Urothelium cell line (cell line): ENCODE measurements around the gene HAPSTR1.

ENCODE experiments used
- DNase-seq: peaks from one replicate; pipeline ENCODE4 v3.0.0; 2011; ENCODE audit warnings: low spot score, mixed read lengths
- FAIRE-seq: peaks from 2 replicates; lab custom pipeline; 2011; peaks lifted over from hg19 to GRCh38; lab: Jason Lieb, UNC

HAPSTR1 gene

GRCh38 chr16:9119795-9120194 lies 28.4 kb downstream of the HAPSTR1 start:
- FAIRE-seq (no peak), DNase-seq (no peak)

DNA sequence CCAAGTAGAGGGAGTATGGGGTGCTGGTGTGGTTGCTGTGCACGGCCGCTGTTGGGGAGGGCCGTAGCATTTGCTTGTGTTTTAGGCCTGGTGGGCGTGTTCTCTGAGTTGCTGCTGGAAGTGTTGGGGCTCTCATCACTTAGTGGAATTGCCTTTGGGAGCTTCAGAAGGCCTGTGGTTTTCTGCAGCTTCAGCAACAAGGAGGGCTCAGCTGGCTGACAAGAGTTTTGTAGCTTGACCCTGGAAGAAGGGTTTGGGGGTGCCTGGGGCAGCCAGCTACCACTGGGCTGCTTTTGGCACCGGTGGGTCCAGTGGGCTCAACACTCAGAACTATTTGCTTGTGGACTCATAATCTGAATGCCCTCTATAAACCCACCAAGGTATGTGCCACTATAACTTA lies 30.9 kb downstream of the HAPSTR1 start:
- no peak for DNase-seq
- no peak for FAIRE-seq

DNA sequence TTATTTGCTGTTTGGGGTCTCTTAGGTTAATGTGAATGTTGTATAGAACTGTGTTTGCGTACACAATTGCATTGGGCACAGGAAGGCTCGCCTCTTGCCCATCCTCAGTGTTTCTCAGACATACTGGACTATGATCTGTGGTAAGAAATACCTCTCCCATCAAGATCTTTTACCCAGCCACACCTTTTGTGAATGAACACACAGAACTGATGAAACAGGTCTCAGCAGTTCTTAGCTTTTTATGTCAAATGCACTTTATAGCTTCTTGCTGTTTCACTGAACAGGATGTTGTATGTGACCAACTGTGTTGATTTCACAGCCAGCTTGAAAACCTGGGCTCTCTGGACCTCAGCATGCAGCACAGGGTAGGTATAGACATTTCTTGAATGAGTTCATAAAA lies 31.5 kb downstream of the HAPSTR1 start:
- no peak for DNase-seq
- no peak for FAIRE-seq

GRCh38 chr16:9123401-9123800 lies 32.0 kb downstream of the HAPSTR1 start:
- DNase-seq (no peak), FAIRE-seq (no peak)

DNA sequence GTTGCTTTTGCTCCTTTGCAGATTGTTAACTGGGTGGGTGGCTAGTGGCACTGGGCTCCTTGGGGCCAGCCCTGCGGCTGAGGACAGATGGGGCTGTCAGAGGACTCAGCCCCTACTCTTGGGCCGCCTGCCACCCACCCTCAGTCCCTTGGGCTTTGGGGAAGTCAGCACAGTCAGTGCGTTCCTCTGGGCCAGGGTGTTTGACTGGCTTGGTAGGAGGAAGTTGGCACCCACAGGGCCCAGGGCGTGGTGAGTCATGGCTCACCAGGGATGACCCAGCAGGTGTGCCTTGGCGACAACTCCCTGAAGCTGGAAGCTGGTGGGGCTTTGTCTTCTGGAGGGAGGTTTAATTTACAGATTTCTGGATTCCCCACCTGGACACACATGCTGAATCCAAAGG lies 32.4 kb downstream of the HAPSTR1 start:
- FAIRE-seq: no peak
- peak; percentile 48 for DNase-seq

GRCh38 chr16:9124444-9124843 lies 33.0 kb downstream of the HAPSTR1 start:
- FAIRE-seq (no peak), DNase-seq (no peak)

GRCh38 chr16:9124908-9125584 lies 33.6 kb downstream of the HAPSTR1 start:
- no peak for FAIRE-seq
- no peak for DNase-seq

- DNase-seq: no peak
- no peak for FAIRE-seq
Observed at GRCh38 chr16:9125658-9126505, 34.4 kb downstream of the HAPSTR1 start.

DNA sequence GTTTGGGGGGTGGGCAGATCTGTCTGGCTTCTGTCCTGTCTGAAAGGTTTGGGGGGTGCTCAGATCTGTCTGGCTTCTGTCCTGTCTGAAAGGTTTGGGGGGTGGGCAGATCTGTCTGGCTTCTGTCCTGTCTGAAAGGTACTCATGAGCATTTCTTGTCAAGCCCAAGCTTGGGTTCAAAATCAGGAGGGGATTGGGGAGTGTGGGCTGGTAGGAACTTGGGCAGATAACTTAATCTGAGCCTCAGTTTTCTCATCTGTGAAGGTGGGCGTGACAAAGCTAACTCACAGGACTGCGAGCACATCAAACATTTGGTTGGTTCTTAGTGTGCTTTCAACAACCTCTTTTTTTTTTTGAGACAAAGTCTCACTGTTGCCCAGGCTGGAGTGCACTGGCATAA lies 35.2 kb downstream of the HAPSTR1 start:
- FAIRE-seq (no peak), DNase-seq (no peak)

GRCh38 chr16:9128346-9129342 lies 37.2 kb downstream of the HAPSTR1 start:
- DNase-seq (no peak), FAIRE-seq (no peak)

DNA sequence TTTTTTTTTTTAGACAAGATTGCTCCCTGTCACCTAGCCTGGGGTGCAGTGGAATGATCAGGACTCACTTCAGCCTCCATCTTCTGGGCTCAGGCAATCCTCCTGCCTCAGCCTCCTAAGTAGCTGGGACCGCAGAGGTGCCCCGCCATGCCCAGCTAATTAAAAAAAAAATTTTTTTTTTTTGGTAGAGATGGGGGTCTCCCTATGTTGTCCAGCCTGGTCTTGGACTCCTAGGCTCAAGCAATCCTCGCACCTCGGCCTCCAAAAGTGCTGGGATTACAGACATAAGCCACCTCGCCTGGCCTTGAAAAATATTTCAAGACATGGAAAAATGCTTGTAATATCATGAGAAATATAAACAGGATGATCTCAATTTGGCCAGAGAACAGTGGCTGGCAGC lies 42.9 kb downstream of the HAPSTR1 start:
- DNase-seq: no peak
- FAIRE-seq: no peak

DNA sequence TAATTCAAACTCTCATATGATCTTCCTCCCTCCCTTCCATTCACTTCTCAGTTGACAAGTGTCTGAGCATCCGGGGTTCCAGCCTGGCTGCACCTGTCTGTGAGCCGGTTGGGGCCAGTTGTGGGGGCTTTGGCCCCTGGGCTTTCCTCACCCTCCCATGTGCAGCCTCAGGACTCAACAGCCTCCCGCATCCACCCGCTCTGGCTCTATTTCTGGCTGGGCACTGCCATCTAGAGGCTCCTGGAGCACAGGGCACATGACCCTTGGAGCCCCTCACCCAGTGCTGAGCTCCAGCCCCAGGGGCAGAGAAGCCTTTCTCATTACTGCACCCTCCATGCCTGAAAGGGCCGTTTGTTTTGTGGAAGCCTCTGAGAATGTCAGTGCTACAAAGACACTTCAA lies 43.3 kb downstream of the HAPSTR1 start:
- DNase-seq (peak; percentile 58), FAIRE-seq (no peak)

DNA sequence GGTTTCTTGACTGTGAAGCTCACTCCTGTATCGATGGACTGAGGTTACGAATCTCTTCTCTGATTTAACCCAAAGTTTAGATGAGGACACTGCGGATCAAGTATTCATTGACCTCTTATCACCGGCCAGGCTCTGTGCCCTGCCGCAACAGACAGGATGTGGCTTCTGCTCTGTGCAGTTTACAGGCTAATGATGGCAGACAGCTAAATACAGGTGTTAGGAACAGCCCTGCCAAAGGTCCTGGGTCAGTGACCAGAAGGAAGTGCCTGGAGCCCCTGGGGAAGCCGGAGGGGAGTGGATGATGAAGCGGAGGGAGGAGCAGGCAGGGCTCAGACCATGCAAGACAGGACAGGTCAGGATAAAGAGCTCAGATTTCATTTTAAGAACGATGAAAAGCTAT lies 44.4 kb downstream of the HAPSTR1 start:
- DNase-seq: no peak
- no peak for FAIRE-seq

GRCh38 chr16:9136596-9136995 lies 45.2 kb downstream of the HAPSTR1 start:
- FAIRE-seq: no peak
- DNase-seq: no peak

GRCh38 chr16:9138021-9138680 lies 46.7 kb downstream of the HAPSTR1 start:
- no peak for FAIRE-seq

GRCh38 chr16:9138731-9139501 lies 47.5 kb downstream of the HAPSTR1 start:
- no peak for FAIRE-seq
- peak; percentile 70 for DNase-seq

More at GRCh38 chr16:9138021-9138680, 46.7 kb downstream of the HAPSTR1 start:
- no peak for DNase-seq

DNA sequence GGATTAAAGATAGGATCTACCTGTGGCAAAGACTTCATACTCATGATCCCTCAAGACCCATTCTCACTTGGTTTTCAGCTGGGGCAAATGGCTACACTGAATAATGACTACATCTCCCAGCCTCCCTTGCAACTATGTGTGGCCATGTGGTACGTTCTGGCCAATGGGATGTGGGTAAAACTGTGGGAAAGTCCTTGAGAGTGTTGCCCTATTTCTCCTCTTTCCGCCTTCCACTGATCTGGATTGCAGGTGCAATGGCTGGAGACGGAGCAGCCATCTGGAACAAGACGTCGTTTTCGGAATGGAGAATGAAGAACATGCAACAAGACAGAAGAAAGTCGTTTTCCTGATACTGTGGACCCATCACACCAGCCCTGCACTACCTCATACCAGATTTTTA lies 48.5 kb downstream of the HAPSTR1 start:
- peak; percentile 9 for FAIRE-seq
- peak; percentile 38 for DNase-seq
